ENCODE measurements around the gene PHACTR3. TPM values are rescaled to one million over a fixed set of nuclear protein-coding genes. Genes with fewer than 3 reads are reported as not detected.

PHACTR3 gene
- total RNA-seq, 4 donors from 2014 or later, result 1.4 to 7.2 (median 4.3) TPM

DNA sequence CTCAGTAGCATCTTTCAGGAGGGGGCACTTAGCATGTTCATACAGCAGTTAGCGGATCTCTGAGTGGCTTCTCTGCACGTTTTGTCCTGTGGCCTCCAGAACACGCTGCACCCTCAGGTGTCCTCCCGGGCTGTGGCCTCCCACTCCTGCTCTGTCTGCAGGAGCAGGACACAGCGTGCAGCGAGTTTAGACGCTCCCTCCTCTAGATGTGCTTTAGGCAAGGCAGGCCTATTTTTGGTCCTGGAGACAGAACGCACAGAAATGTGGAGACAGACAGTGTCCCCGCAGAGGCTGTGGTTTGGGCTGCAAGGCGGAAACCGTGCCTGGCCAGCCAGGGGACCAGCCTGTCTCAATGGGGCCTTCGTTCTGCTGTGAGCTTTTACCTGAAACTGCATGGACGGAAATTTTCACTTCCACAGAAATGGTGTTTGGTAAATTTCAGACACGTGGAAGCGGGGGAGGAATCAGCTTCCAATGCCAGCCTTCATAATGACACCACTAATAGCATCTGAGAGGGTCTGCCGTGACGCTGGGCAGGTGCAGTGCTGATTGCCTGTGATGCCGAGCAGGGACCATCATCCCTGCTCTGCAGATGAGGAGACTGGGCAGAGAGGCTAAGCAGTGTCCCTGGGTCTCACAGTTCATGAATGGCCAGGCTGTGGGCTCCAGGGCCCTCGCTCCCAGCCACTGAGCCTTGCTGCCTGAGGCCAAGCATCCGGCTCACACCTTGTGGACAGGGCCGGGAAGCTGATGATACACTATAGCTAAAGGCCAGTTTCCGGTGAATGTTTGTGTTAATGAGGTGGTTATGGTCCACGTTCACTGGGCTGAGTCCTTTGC, 208.2 kb downstream of the PHACTR3 start:
- TF ChIP-seq, protein P1, sequence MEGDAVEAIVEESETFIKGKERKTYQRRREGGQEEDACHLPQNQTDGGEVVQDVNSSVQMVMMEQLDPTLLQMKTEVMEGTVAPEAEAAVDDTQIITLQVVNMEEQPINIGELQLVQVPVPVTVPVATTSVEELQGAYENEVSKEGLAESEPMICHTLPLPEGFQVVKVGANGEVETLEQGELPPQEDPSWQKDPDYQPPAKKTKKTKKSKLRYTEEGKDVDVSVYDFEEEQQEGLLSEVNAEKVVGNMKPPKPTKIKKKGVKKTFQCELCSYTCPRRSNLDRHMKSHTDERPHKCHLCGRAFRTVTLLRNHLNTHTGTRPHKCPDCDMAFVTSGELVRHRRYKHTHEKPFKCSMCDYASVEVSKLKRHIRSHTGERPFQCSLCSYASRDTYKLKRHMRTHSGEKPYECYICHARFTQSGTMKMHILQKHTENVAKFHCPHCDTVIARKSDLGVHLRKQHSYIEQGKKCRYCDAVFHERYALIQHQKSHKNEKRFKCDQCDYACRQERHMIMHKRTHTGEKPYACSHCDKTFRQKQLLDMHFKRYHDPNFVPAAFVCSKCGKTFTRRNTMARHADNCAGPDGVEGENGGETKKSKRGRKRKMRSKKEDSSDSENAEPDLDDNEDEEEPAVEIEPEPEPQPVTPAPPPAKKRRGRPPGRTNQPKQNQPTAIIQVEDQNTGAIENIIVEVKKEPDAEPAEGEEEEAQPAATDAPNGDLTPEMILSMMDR (IDR thresholded peaks at IDR 0.05), result no peak
- no peak for TF ChIP-seq POLR2A (IDR thresholded peaks at IDR 0.05)

DNA sequence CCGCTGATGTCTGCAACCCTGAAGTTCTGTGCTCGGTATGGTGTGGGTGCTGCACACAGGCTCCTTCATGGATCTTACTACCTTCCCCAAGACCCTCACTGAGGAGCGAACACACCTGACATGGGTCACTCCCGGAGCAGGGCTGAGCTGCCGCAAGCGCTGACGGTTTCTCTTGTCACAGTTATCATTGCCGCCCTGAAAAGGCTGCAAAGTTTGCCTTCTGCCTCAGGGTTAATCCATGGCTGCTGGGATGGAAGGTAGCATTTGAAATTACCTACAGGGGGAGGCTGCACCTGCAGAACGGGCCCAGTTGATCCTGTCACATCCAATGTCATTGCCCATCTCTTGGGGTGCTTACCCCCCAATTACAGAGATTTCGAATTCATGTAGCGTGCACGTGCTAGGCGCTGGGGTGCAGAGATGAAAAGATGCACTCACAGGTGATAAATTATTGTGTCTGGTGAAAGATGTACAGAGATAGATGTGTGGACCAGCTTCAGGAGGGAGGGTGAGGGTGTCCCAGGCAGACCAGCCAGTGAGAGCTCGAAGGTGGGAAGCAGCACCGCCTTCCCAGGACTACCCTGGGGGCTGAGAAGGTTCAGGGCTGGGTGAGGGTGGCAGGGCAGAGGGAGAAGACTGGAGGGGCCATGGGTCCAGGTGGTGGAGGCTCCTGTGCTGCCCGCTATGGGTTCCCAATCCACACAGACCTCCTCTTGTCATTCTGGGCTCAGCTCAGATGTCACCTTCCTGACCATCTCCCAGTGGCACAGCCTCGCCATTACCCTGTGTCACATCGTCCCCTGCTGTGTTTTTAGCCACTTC, 209.0 kb downstream of the PHACTR3 start:
- DNase-seq (ENCODE audit: low spot score in 2 of 2), result peak; percentile 8 to 66
- H3K4me3 ChIP-seq (ENCODE audit: low read depth, poor library complexity, severe bottlenecking), result no peak overlapping the region
- intact Hi-C loops (cut with DNase I; ENCODE audit: low total_unique reads), result no loop called here
- TF ChIP-seq POLR2A (IDR thresholded peaks at IDR 0.05), result no peak
- TF ChIP-seq, protein P1 (IDR thresholded peaks at IDR 0.05), result no peak
- WGBS, 2 donors, result 92 to 93% methylated on average over 18 of the region's 18 CpGs

More for the DNA sequence above, 208.2 kb downstream of the PHACTR3 start:
- H3K4me3 ChIP-seq (ENCODE audit: low read depth, poor library complexity, severe bottlenecking), result no peak overlapping the region
- intact Hi-C loops (cut with DNase I; ENCODE audit: low total_unique reads), result no loop called here
- DNase-seq (ENCODE audit: low spot score in 2 of 2), result peak; percentile 6 to 70
- WGBS, 2 donors, result 80 to 81% methylated on average over 21 to 23 of the region's 23 CpGs

DNA sequence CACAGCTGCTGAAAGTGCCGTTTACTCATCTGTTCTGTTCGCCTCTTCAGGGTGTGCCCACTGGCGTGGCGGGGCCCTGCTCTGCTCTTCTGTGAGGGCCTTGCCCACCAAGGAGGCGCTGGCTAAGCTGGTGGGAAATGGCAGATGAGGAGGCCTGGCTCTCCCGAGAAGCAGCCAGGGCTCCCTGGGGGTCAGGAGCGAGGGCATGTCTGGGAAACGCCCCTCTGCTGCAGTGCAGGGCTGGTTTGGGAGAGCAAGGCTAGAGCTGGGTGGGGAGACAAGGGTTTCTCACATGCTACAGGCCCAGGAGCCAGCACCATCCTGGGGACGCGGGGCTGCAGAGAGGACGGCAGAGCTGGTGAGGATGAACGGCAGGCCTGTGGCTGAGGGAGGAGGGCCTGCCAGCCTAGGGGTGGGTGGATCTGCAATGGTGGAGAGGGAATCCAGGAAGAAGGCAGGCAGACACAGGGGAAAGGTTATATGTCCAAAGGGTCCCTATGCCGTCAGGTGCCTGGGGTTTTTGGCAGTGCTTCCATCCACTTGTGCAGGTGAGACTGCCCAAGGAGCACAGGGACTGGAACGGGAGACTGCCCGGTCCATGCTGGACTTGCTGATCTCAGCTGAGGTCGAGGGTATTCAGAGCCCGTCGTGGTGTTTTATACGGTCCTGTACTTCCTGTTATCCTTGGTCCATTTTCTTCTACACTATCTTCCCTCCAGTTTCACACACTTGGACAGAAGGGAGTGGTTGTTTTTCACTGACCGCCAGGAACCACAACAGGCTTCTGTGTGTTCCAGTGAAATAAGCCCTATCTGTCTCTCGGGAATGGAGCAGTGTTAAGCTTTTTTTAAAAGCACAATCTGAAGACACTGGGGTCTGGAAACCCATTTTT, 209.9 kb downstream of the PHACTR3 start:
- TF ChIP-seq POLR2A (IDR thresholded peaks at IDR 0.05), result no peak
- TF ChIP-seq, protein P1 (IDR thresholded peaks at IDR 0.05), result no peak
- H3K4me3 ChIP-seq (ENCODE audit: low read depth, poor library complexity, severe bottlenecking), result no peak overlapping the region
- 76 to 80% methylated on average over 20 to 21 of the region's 21 CpGs for WGBS, 2 donors
- peak in 1 of 2 donors; percentile 78 for DNase-seq (ENCODE audit: low spot score in 2 of 2)
- intact Hi-C loops (cut with DNase I; ENCODE audit: low total_unique reads), result no loop called here

DNA sequence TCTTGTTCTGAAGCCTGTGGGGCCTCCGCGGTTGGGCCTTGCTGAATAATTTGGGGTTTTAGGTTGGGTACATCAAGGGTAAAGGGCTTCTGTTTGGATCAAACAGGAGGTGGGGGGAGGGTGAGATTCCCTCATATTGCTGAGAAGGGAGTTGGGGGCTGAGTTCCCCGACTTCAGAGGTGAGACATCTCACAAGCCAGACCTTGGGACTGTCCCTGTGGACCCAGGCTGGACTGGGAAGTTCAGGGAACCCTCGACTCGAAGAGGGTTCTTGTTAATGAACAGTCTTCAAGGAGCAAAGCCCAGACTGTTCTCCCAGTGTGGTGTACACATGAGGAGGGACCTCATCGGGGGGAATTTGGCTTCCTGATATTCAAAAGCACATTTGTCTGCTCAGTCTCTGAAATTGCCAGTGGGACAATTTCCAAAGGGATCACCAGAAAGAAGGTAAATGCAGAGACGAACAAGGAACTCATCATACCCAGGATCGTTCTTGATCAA, 210.6 kb downstream of the PHACTR3 start:
- intact Hi-C loops (cut with DNase I; ENCODE audit: low total_unique reads), result no loop called here
- DNase-seq (ENCODE audit: low spot score in 2 of 2), result no peak
- H3K4me3 ChIP-seq (ENCODE audit: low read depth, poor library complexity, severe bottlenecking), result no peak overlapping the region
- 74 to 76% methylated on average over 8 of the region's 8 CpGs for WGBS, 2 donors
- TF ChIP-seq POLR2A (IDR thresholded peaks at IDR 0.05), result no peak
- TF ChIP-seq, protein P1 (IDR thresholded peaks at IDR 0.05), result no peak

DNA sequence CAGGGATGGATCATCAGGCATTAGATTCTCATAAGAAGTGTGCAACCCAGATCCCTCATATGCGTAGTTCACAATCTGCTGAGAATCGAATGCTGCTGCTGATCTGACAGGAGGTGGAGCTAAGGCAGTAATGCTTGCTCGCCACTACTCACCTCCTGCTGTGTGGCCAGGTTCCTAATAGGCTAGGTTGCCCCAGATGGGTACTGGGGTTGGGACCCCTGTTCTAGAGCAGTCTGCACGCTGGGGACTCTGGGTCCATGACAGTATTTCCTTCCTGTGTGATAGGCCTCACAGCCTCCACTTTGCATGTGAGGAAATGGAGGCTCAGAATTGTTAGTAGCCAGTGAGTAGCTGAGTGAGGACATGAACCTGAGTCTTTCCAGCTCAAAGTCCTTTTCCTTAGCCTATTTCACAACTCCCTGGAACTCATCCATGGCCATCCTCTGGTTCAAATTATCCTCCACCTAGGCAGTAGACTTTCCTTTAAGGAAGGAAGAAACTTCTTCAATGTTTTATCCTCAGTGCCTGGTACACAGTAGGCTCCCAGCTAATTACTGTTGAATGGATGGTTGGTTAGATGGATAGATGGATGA, 211.9 kb downstream of the PHACTR3 start:
- intact Hi-C loops (cut with DNase I; ENCODE audit: low total_unique reads), result no loop called here
- peak in 1 of 2 donors; percentile 10 for DNase-seq (ENCODE audit: low spot score in 2 of 2)
- WGBS, 2 donors, result 93 to 97% methylated on average over 4 of the region's 4 CpGs
- no peak overlapping the region for H3K4me3 ChIP-seq (ENCODE audit: low read depth, poor library complexity, severe bottlenecking)
- TF ChIP-seq POLR2A (IDR thresholded peaks at IDR 0.05), result no peak
- TF ChIP-seq, protein P1 (IDR thresholded peaks at IDR 0.05), result no peak

All from lower leg skin (tissue), 4 donors.